Endothelial cell of umbilical vein (primary cell): ENCODE results near the gene DCHS2.

Experiments
- CTCF ChIP-seq, 2 donors: IDR thresholded peaks; 1 replicate in 1 of 2; 2 replicates in 1 of 2; pipeline ENCODE4 v1.5.1; 2011; ENCODE audit warnings: low read length in 2 of 2, mild to moderate bottlenecking in 2 of 2, moderate library complexity in 2 of 2, control low read depth in 1 of 2, inconsistent platforms in 1 of 2, low read depth in 1 of 2; ENCODE audit not compliant: insufficient read depth in 1 of 2; ENCODE audit errors: extremely low read depth in 1 of 2
- EZH2 ChIP-seq: IDR thresholded peaks from 2 replicates; pipeline ENCODE4 v1.6.1; 2012; ENCODE audit warnings: borderline replicate concordance, low read depth, mild to moderate bottlenecking, moderate library complexity, low read length, inconsistent platforms; ENCODE audit not compliant: severe bottlenecking
- JUN ChIP-seq: IDR thresholded peaks from 2 replicates; pipeline ENCODE4 v1.6.1; 2011; ENCODE audit warnings: borderline replicate concordance, low read depth; ENCODE audit not compliant: insufficient read length, insufficient read depth
- POLR2A ChIP-seq: IDR thresholded peaks from 2 replicates; pipeline ENCODE4 v1.6.1; 2012; ENCODE audit warnings: low read depth, mild to moderate bottlenecking, control low read depth, low read length
- POLR2AphosphoS5 ChIP-seq: IDR thresholded peaks from 2 replicates; pipeline ENCODE4 v1.6.1; 2012; ENCODE audit warnings: low read depth, mild to moderate bottlenecking, control low read depth, low read length, moderate library complexity; ENCODE audit not compliant: insufficient read depth

GRCh38 chr4:154497889-154498288 lies 6.3 kb upstream of the DCHS2 start:
- TF ChIP-seq POLR2A (no peak), CTCF (IDR thresholded peaks at IDR 0.05; ENCODE audit: extremely low read depth in 1 of 2, insufficient read depth in 1 of 2, low read depth in 1 of 2, low read length in 2 of 2) (no peak), POLR2AphosphoS5 (no peak), EZH2 (no peak), JUN (no peak)
